KG1 (cell line): ENCODE results near the gene ANTXR1.
"Not testable (repeated sequence)": the region's sequence is repeated elsewhere in the genome, so short reads cannot be mapped to it uniquely, and the experiment has no call there.

Experiments
- DNase-seq: peaks from one replicate; lab custom pipeline; 2025; lab: John Stamatoyannopoulos, UW

The ANTXR1 gene

DNA sequence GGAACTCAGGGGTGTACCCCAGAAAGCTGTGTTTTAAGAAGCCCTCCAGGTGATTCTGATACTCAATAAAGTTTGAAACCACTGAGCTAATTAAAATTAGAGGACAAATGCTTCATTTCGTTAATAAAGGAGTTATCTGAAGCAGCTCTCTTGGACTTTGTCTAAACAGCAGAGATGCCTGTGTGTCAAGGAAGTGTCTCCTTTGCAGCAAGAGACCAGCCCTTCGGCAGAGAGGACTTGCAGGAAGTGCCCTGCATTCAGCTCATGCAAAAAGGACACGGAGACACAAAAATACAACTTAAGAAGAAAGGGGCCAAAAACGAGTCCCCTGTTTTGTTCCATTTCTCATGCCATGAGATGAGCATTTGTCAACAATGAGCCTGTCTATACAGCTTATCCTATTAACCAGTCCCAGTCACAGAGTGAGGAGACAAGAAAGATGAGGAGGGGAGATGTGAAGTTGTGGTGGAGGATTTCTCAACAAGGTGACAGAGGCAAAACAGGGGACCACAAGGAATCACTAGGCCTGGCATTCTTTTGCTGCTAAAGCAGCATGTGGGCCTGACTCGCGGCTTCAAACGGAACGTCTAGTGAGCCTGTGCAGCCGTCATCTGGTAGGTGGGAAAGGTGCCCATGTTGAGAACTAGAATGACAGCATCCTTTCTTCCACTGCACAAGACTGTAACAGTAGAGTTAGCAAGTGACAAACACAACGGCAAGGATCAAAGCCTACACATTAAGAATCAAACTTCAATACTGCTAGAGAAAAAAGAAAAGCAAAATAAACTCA is 152.3 kb downstream of the ANTXR1 start:
- peak; percentile 12 for DNase-seq

DNA sequence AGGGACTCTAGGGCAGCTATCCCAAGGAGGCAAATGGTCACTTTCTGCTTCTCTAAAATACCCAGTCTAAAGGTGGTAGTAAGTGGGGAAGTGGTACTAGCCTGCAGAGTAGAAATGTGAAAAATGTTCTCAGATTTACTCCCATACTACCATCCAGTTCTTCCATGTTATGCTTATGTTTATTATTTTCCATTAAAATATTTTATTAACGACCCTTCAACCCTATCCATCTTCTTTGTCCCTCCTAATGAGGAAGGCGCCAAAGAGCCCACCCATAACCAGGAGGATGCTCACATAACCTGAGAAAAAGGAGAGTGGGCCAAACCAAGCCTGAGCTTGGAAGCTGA is 153.5 kb downstream of the ANTXR1 start:
- DNase-seq: no peak

DNA sequence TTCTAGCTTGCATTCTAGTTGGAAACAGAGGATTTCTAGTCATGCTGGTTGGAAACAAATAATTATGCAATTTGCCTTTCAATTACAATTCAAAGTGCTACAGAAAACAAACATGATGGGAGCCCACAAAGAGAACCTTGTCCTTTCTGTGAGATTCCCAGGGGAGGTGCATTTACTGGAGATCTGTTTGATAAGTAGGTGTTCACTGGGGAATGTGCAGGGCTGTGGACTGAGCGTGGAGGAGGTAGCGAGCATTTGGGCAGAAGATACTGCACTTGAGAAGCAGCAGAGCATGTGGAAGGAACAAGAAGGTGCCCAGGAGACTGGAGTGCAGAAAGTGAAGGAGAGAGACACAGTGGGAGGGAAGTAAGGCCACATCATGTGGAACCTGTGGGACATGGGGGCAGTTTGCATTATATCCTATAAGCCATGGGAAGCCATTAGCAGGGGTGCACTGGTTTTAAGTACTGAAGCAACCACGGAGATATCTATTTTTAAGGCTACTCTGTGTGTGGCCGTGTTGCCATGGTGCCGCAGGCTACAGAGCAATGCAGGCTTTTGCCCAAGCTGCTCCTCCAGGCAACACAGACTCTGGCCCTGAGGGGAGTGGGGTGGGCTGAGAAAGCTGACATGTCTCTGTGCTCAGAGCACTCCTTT is 154.0 kb downstream of the ANTXR1 start:
- DNase-seq: no peak

DNA sequence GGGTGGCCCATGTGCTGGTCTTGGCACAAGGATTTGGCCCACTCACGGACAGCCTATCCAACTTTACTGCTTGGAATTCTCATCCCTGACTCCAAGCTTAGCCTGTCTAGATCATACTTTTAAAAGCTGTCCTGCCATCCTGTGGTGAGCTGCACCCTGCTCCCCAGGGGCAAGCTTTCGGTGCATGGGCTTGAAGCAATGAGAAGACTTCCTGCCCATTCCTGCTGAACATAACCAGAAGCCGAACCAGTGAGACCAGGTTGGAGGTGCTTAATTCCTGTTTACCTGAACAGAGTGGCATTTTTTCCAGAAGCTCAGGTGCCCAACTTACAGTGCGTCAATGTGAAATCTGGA is 154.5 kb downstream of the ANTXR1 start:
- DNase-seq: no peak

DNA sequence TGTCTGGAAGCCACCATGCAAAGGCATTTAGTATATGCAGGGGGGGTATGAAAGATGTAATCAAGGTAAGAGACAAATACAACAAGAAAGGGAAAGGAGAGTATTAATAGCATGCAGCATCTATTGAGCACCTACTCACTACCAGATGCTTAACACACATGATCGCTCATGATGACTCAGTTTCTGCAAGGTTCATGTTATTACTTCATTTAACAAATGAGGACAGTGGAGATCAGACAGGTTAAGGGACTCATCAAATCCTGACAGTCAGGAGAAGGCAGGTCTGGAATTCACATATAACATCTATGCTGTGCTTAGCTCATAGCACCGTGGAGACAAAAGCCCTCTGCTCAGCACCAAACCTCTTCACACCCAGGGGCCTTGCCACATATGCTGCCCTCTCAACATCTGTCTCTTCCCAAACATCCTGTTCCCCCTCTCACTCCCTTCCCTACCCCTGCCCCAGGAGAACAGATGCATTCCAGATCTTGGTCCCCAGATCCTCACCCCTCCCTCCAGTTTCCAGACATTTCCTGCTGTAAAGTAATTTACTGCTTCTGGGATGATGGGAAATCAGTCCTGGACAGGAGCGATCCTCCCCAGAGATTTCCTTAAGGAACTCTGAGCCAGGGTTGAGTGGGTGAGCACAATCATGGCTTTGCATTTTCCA is 155.3 kb downstream of the ANTXR1 start:
- DNase-seq: no peak

DNA sequence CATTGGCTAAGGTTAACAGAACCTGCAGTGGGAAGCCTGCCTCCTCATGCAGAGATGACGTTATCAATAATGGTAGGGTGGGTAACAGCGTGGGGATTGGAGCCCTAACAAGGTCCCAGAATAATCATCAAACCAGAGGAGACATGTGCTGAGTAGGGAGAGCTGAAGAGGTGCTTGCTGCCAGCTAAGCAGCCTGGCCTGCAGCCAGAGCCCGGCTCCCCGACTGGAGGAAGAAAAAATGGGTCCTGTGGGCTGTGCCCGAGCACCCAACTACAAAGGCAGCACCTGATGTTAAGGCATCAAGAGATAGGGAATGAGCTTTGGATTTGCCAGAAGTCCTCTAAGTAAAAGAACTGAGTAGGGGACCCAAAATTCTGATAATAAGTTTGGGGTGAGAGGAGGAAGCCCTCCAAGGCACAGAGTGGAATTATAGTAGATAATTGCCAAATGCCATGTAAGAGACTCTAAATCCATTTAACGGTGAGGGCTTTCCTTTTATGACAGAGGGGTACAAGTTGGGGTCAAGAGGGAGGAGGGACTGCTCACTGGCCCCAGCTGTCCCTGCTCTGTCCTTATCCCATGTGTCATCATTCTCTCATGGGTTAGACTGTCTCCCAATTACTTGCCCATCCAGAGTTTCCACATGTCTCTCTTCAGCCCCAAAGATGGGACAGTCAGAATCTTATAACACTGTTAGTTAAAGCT is 156.1 kb downstream of the ANTXR1 start:
- DNase-seq: no peak

DNA sequence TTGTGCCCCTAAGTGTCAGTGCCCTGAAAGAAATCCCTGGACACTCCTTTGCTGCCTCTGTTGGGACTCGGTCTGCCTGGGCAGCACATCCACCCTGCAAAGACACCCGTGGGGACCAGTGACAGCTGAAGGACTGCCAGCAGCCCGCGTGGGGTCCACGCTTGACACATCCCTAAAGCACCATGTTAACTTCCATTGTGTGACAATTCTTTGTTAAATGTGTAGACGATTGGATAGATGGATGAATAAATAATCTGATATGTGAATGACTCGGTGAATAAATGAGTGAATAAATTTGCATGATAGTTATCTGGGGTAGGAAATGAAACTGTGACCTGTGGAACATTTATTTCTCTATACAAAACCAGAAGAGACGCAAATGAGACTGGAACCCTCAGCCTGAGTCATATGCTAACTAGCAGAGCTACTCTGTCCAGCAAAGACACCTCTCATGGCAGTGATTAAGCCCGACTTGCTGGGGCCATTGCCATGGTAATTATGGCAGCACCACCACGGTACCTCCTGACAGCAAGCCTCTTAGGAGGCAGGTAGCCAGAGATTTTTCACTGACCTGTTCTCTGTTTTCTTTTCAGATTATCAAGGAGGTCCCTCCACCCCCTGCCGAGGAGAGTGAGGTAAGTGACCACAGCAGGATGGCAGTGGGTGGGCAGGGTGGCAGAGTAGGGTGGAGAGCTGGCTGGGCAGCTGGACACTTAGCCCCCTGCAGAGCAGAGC is 156.8 kb downstream of the ANTXR1 start:
- no peak for DNase-seq

DNA sequence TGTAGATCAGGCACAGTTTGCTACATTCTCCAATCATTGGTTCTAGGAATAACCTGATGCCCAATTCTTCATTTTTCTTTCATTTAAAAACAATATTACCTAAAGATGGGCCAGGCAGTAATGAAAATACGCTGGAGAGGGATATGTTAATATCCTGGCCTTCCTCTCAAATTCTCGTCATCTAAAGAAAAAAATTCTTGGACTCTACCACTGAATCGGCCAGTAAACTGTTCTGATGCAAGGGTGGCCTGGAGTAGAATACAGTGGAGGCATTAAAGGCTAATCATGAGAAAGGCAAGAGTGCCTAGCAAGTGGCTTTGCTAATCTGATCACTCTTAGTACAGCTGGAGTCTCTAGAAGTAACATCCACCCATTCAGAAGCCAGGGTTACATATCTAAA is 157.7 kb downstream of the ANTXR1 start:
- DNase-seq: no peak

DNA sequence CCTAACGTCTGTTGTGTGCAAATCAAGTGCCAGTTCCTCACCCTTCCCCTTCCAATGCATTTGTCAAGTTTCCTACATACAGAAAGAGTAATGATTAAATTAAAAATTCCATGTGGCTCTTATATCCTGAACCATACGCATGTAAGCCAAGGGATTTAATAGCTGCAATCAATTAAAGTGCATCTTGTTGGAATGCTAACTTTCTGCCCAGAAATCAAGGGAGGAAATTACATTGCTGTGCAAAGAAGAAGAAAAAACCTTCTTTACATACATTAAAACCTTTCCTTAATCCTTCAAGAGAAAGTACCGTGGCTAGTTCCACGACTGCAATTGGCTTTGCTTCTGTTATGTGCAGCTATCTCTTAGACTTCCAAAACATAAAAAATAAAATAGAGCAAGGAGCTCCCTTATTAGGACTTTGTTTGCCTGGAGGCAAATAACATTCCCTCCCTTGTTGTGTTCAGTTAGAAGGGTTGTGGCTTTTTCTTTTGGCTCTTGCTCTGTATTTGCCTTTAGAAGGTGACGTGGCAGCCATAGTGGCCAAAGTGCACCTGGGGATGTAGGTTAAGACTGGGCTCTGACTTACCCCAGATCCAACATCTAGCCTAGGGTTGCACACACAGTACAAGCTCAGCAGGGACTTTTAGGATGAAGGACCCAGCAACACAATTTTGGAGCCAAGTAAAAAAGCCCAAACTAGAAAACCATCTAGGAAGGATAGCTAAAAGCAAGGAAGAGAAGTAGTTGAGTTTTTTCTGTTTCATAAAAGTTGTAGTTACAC is 158.3 kb downstream of the ANTXR1 start:
- no peak for DNase-seq

DNA sequence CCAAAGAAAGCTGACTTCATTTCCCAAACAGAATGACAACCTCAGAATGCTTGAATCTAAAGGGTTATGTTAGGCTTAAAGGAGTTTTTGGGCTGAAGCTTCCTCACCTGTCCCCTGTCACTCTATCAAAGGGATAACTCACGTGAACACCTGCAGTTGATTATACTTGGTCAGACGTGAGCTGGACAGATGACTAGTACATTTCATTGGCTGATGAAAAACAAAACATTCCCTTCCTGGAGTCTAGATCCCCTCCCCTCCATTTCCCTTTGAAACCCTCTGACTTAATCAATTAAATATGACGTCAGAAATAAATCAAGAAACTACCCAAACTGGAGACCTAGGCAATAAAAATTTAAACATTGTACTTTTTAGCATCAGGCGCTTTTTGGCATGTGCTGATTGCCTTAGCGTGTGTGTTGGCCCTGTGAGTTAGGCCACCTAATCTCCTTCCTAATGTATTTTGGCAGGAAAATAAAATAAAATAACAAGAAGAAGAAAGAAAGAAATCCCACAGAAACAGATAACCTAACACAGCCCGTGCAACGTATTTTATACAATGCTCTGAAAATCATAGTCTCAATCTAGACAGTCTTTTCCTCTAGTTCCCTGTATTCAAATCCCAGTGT is 159.0 kb downstream of the ANTXR1 start:
- DNase-seq: no peak

DNA sequence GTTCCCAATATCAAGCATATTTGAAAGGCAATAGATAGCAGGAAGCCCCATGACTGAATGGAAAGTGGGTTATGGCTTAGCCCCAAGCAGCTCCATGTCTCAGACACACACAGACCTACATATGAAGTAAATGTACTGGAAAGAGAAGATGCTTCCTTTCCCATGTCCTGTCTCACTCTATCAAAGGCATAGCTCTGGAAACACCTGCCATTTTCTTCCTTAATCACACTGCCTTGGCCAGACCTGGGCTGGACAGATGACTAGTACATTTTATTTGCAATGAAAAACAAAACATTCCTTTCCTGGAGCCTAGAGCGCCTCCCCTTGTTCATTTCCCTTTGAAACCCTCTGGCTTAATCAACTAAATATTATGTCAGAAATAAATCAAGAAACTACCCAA is 160.7 kb downstream of the ANTXR1 start:
- no peak for DNase-seq

DNA sequence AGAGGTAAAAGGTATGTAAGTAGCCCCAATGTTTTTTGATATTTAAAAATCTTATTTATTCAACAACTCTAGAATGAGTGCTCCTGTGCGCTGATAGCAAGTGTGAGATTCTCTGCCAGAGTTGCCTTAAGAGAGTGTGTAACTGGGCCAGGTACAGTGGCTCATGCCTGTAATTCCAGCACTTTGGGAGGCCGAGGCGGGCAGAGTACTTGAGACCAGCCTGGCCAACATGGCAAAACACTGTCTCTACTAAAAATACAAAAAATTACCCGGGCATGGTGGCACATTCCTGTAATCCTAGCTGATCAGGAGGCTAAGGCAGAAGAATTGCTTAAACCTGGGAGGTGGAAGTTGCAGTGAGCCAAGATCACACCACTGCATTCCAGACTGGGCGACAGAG is 161.2 kb downstream of the ANTXR1 start:
- DNase-seq: not testable (repeated sequence)

DNA sequence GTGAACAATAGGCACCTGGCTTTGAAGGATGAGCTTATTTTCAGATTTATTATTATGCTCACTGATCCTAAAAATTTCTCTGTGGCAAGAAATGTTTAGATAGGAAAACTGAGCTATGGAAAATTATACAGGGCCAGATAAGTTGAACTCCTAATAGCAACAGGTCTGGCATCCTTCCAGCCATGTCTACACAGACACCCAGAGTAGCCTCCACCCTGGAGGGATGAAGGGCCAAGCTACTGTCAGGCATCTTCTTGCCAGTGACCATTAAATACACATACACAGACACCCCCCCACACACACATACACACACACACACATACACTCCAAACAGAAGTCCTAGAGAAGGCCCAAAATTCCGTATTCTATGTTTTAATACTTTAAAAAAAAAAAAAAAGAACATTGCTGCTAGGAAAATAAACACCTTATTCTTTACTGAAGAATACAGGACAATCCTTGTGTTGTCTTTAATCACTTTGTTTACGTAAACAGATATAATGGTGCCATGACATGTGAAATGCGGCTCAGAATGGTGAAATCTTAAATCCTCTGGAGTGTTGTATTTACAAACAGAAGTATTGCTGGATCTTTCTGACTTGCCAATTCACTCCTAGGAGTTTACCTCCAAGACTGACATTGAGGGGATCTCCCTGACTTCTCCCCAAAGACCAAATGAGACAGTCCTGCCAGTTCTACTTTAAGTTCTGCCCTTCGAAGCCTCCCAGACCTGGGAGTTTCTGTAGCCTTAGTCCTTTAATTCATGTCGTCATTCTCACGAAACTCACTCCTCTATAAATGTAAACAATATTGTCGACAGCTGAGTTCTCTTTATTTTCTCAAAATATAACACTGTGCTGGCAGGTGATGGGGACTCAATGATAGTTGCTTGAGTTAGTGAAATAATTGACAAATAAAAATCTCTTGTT is 163.1 kb downstream of the ANTXR1 start:
- DNase-seq: no peak

DNA sequence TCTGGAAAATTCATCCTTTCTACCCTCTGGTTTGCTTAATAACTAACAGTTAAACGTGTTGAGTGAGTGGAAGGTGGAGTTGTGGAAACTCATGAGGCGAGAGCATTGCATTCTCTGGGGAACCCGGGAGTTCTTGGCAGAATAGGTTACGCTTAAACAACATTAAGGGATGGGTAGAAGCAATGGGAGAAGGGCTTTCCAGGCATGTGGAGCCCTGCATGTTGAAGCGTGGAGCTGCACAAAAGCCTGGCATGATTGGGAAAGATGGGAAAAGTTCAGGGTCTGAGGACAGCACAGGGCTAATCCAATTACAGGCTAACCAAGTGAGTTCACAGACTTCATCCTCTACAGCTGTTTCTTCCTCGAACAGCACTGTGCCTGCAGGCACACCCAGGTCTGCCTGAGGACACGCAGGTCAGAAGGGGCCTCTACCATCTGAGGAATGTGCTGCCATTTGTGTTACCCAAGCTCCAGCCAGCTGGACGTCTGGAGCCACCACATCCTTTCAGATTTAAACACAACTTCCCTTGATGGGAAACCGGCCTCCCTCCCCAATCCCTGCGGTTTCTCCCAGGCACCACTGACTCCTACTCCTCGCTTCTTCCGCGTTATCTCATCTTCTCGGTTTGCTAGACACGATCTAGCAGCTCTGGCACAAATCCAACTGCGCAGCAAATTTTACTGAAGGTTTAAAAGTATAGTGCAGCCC is 164.2 kb downstream of the ANTXR1 start:
- DNase-seq: no peak

DNA sequence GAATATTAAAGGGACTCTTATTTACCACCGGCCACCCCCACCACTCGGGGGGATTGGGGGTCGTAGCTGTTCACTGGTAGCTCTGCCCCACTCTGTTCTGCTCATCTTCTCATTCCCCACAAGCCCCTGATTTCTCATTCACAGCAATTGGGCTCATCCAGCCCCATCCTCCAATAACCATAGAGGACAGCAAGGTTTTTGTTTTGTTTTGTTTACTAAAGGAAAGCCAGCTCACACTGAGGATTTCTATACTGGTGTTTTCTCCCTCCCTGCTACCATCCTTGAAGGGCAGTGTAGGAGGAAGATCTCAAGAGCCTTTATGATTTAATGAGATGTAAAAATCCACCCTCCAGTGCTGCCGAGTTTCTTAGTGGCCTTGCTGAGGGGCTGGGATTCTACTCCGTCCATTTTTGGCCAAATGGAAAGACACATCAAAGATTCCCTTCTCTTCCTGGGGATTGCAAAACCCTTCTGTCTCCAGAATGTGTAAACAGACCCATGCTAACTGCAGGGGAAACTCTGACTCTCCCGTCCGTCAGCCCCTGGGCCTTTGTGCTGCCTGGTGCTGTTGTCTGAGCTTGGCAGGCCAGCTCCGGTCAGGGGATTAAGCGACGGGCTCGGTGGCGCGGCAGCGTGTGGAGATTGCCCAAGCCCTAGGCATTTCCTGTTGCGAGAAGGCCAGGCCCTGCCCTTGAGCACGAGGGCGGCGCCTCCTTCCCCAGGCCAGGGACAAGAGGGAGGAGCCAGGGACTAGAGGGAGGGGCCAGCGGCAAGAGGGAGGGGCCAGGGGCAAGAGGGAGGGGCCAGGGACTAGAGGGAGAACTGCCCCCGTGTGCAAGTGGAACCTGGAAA is 165.0 kb downstream of the ANTXR1 start:
- DNase-seq: no peak

DNA sequence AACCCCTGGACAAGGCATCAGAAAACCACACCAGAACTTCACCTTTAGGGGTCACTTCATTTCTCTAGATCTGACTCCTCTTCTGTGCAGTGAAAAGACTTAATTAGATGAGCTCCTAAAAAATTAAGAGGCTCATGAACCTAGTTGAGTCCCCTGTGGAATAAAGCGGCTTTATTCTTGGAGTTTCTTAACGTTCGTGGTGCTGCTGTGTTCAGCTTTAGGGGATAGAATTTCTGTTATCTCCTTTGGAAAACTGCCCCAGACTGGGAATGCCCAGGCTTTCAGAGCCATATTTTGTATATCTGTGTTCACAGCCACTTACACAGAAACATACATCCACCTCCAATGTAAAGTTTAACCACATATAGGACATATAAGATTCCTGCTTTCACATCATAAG is 165.8 kb downstream of the ANTXR1 start:
- no peak for DNase-seq

DNA sequence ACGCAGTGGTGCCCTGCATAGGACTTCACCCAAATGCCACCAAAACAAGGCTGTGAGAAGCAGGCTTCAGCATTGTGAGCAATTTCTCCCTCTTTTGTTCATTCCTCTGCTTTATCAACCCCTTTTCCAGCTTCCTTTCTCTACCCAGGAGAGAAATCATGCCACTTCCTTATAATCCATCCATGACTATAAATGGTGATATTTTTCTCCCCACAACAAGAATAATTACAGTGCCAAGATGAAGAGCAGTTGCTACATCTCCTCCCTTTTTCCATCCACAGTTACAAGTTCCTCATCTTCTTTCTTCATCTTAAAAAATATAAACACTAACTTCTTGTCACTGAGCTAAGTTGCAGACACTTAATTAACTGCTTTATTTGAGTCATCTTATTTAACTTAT is 167.2 kb downstream of the ANTXR1 start:
- no peak for DNase-seq

DNA sequence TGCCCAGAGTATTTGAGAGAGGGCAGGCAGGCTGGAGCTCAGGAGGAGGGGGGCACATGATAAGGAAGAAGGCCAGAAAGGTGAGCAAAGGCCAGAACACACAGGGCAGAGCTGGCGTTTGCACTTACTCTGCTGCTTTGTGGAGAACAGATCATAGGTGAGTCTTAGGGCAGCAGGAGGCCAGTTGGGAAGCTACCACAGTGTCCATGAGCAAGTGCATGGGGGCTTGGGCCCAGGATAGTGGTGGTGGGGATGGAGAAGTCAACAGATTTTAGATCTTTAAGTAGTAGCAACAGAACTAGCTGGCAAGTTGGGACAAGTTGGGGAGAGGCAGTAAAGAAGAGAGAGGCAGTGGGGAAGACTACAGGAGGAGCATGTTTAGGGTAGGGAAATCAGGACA is 168.0 kb downstream of the ANTXR1 start:
- no peak for DNase-seq
